NCI-H128 (cell line): ENCODE measurements around the gene SCAPER.
A peak's percentile ranks its signal among the peaks of the same experiment; 100 is the strongest.

ENCODE experiments used
- DNase-seq: peaks from one replicate; lab custom pipeline; 2025; ENCODE audit not compliant: unreplicated experiment; lab: John Stamatoyannopoulos, UW

The SCAPER gene

DNA sequence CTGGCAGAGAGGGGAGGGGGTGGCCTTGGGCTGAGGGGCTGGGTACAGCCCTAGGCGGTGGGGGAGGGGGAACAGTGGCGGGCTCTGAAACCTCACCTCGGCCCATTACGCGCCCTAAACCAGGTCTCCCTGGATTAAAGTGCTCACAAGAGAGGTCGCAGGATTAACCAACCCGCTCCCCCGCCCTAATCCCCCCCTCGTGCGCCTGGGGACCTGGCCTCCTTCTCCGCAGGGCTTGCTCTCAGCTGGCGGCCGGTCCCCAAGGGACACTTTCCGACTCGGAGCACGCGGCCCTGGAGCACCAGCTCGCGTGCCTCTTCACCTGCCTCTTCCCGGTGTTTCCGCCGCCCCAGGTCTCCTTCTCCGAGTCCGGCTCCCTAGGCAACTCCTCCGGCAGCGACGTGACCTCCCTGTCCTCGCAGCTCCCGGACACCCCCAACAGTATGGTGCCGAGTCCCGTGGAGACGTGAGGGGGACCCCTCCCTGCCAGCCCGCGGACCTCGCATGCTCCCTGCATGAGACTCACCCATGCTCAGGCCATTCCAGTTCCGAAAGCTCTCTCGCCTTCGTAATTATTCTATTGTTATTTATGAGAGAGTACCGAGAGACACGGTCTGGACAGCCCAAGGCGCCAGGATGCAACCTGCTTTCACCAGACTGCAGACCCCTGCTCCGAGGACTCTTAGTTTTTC is 563.6 kb downstream of the SCAPER start:
- DNase-seq: no peak

DNA sequence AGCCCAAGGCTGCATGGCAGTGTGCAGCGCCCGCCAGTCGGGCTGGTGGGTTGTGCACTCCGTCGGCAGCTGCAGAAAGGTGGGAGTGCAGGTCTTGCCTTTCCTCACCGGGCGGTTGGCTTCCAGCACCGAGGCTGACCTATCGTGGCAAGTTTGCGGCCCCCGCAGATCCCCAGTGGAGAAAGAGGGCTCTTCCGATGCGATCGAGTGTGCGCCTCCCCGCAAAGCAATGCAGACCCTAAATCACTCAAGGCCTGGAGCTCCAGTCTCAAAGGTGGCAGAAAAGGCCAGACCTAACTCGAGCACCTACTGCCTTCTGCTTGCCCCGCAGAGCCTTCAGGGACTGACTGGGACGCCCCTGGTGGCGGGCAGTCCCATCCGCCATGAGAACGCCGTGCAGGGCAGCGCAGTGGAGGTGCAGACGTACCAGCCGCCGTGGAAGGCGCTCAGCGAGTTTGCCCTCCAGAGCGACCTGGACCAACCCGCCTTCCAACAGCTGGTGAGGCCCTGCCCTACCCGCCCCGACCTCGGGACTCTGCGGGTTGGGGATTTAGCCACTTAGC is 564.3 kb downstream of the SCAPER start:
- DNase-seq: peak; percentile 3

GRCh38 chr15:76340198-76340802 is 564.8 kb downstream of the SCAPER start:
- DNase-seq: no peak

DNA sequence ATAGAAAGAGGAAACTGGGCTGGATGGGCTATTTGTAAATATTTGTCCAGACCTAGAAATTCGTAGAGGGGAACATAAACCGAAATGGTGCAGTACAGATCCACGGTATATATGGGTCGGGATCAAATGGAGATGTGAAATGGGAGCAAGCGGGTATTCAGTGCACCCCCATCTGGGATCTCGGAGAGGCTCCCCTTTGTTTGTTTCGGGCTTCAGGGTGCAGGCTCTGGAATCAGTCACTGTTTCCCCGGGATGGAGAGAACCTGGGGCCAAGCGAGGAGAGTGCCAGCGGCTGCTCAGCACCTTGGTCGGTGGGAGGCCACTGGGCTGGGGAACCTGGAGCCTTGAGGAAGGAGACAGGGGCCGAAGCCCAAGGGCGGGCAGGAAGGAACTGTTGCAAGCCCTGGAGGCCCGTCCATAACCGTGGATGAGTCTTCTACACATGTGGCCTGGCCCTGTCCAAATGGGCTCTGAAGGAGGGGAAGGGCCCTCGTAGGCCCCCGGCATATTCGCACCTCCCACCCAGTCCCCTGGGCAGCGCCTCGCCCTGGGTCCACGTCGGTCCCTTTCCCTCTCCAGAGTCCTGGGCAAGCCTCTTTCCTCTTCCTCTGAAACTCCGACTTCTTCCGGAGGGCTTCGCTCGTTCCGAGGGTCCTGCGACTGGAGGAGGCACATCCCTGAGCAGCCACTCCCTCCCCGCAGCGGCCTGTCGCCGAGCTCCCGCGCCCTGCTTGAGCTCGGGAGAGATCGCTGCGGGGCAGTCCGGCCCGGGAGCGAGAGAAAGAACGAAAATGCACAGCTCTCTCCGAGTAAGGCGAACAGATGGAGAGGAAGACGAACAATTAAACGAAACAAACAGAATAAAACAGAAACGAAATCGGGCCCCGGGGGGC is 565.6 kb downstream of the SCAPER start:
- DNase-seq: no peak

DNA sequence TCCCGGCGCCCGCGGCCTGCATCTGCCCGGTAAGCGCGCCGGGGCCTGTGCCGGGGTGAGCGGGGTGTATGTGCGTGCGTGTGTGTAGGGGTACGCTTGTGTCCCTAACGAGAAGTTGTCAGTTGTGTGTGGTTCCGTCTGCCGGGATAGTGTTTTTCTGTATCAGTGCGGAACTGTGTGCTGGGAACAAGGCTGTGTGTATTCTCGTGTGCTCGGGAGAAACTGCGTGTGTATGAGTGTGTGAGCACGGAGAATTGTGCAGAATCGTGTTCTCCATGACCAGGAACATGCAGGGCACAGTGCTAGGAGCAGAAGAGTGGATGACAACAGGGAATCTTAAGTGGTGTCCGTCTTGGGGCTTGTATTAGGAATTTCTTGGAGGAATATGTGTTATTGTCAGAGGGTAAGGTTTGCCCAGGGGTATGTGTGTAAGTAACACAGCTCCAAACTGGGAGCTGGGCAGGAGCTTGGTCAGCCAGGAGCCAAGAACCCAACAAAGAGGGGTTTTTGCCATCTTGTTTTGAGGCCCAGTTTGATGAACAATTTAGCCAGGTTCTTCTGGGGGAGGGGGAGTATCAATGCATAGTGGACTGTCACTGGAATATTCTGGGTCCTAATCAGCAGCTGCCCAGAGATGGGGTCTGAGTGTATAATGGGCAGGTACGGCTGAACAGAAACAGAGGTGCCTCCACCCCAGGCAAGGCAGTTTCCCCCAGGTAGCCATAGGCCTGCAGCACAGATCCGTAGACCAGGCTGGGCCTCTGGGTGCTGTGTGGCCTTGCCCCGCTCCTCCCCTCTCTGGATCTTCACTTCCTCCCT is 566.4 kb downstream of the SCAPER start:
- no peak for DNase-seq

DNA sequence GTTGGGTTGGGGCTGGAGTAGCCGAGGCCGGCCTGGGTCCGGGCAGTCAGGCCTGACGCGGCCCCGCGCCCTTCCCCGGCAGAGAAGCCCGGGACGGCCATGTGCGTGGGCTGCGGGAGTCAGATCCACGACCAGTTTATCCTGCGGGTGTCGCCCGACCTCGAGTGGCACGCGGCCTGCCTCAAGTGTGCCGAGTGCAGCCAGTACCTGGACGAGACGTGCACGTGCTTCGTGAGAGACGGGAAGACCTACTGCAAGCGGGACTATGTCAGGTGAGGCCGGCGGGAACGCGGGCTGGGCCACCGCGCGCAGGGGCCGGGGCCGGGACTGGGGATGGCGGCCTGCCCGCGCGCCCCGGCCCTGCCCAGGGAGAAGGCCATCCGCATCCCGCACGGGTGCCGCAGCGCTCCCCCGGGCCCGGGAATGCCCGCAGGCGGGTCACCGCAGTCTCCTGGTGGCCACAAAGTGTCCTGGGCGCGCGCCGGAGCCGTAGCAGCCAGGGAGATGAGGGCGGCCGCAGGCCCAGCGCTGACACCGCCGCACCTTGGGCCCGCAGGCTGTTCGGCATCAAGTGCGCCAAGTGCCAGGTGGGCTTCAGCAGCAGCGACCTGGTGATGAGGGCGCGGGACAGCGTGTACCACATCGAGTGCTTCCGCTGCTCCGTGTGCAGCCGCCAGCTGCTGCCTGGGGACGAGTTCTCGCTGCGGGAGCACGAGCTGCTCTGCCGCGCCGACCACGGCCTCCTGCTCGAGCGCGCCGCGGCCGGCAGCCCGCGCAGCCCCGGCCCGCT is 567.2 kb downstream of the SCAPER start:
- DNase-seq: no peak

DNA sequence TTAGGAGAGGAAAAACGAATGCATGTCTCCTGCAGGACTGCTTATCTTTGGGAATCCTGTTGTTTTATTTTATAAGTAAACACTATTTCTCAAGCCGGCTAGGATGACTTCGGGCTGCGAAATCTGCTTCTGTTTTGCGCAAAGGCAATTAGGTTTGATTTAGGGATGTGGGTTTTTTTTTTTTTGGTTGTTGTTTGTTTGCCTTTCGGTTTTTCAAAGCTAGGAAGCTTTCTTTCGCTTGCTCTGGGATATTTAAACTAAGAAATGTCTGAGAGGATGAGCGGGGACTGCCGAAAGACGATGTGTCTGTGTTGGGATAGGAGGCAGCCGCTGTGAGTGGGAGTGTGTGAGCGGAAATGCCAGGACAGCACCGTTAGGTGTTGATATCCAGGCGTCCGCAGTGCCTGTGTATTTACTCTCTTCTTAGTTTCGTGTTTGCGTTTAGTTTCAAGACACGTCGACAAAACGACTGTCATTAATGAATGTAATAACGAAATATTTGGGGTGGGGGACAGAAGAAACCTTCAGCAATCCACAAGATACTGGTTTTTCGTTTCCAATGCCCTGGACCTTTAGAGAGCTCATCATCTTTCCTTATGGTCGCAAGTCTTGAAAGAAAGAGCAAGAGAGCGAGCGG is 568.0 kb downstream of the SCAPER start:
- no peak for DNase-seq

DNA sequence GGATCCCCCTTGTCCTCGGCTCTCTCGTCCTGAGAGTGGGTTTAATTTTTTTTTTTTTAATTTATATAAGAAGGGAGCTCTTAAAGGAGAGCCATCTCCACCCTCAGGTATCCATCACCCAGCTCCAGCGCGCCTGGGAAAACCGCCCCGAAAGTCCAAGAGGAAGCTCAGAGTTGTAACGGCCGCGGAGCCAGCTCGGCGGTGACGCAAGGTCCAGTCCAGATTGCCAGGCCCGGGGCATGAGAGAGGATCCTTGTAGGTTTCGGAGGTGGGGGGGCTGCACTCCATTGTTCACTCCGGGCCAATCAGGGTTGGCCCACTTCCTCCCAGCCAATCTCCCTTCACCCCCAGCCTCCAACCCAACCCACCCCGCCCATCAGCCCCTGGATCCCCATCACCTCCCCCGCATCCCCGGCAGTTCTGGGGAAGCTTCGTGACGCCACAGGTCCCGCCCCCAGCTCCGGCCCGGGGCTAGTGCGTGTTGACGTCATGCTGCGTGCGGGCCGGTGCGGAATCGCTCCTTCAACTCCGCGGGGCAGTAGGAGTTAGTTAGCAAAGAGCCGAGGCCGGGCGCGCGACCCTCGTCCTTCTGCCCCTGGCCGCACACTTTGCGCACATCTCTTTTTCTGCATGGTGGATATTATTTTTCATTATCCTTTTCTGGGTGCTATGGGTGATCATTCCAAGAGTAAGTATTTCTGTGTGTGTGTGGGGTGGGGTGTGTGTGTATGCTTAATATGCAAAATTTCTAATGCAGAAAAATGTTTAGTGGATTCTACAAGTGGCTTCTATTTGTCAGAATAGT is 568.7 kb downstream of the SCAPER start, which contains the start of gene ISL2:
Gene ISL2, plus strand, starts transcription at position 520 of the 805 bp plus-strand sequence. Its CDS starts 111 bp downstream, at position 631.
- DNase-seq: no peak

DNA sequence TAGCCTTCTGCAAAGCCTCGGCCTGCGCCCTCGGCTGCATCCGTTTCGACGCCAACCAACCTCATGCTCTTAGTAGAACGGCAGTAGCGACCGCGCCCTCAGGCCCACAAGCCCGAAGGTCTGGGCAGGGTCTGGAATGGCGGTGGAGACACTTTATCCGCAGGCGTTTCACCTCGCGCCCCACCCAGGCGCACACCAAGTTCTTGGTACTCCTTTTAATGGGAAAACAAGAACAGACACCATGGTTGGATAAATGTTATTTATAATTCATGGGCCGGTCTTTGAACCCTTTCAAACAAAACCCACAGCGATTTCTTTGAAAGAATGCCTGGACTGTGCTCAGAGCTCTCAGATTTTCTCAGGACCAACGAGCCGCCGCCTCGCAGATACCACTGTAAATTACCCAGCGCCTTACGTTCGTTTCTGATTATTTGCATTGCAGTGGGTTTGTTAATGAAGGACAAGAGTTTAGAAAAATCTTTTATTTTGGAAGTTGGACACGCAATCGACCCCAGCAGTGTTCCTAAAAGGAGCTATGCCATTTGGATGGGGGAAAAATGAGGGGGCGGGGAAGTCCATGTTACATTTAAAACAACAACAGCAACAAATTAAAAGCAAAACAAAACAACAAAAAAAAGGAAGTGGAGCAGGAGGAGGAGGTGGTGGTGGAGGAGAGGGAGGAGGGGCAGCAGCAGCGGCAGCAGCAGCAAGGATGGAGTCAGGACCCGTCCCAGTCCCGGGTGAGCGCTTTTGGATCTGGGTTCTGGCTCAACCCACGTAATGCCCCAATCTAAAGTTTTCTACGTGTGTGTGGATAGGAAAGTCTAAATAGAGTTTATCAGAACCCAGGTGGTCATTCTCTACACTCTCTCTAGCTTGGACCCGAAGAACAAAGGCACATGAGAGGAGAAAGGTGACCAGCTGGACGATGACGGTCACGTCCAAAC is 569.6 kb downstream of the SCAPER start:
- DNase-seq: no peak

- no peak for DNase-seq
Observed at GRCh38 chr15:76334438-76335306, 570.5 kb downstream of the SCAPER start.

GRCh38 chr15:76333720-76334437 is 571.3 kb downstream of the SCAPER start:
- DNase-seq: no peak

DNA sequence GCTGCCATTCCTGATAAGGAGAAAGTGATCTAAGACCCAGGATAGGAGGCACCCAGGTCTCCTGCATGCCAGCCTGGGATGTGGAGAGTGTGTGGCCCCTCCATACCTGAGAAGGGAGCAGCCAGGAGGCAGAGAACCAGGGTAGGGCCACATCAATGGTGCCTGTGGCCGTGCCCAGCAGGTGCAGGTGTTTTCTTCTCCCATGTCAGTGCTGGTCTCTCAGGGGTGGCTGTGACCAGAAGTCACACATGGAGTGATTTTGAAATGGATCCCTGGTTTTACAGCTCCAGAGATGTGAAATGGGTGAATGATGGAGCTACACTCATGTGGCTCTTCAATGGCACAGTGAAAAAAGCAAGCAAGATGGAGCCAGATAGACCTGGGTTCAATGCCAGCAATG is 571.8 kb downstream of the SCAPER start:
- no peak for DNase-seq

DNA sequence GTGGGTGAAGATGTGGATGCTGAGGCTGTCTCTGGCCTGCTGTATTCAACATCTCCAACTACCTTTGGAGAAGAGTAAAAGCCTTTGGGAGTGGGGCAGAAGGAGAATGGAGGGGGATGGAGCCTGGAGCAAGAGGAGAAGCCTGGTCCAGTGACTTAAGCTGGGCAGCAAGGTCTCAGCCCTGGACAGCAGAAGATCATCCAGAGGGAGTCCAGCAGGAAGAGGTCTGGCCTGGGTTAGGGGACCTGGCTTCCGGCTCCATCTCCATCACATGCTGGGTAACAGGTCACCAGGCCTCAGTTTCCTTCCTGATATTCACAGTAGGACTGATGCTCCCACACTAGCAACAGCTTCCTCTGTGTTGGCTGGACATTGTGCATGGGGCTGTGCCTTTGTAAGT is 572.3 kb downstream of the SCAPER start:
- no peak for DNase-seq

- DNase-seq: no peak
Observed at GRCh38 chr15:76330080-76330680, 575.0 kb downstream of the SCAPER start.

GRCh38 chr15:76328958-76329357 is 576.2 kb downstream of the SCAPER start:
- DNase-seq: no peak
